ENCODE data around the gene SLC29A4. TPM values are rescaled to one million over a fixed set of nuclear protein-coding genes. Genes with fewer than 3 reads are reported as not detected.

The SLC29A4 gene
- 0.26 and 0.37 TPM in 2 replicates for total RNA-seq (2014; rRNA removed; shearing (Covaris generic))

DNA sequence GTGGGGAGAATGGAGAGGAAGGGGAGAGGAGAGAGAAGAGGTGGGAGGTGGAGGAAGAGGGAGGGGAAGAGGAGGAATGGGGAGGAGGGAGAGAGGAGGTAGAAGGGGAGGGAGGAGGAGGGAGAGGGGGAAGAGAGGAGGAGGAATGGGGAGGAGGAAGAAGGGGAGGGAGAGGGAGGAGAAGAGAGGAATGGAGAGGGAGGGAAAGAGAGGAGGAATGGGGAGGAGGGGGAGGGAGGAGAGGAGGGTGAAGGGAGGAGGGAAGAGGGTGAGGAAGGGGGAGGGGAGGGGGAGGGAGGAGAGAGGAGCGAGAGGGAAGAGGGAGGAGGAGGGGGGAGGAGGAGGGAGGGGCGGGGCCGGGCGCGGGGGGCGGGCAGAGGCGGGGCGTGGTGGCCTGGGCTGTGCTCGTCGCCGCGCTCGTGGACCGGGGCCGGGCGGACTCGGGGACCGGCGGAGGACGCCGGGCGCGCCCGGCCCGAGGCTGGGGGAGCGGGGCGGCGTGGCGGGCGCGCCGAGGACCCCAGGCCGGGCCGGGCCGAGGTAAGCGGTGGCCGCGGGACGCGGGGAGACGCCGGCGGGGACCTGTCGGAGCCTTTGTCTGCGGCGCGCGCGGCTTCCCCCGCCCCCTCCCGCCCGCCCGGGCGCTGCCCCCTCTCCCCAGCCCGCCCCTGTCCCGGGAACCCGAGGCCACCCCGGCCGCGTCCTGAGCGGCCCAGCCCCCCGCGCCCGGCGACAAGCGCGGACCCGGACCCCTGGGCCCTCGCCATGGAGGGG is at the start of gene SLC29A4:
Gene SLC29A4 (plus strand): TSS at position 401 of the 774 bp plus-strand sequence. CDS start 4,874 bp downstream, outside the sequence.

Other genes with a start within 250 kb of the SLC29A4 start
- gene RBAK, start 237.1 kb upstream of the SLC29A4 start, total RNA-seq (2014; rRNA removed; shearing (Covaris generic)): 9.8 and 10.2 TPM in 2 replicates
- gene WIPI2, start 92.7 kb upstream of the SLC29A4 start, total RNA-seq (2014; rRNA removed; shearing (Covaris generic)): 50.4 and 60.3 TPM in 2 replicates
- gene TNRC18, start 140.9 kb downstream of the SLC29A4 start, total RNA-seq (2014; rRNA removed; shearing (Covaris generic)): 80.8 and 86.9 TPM in 2 replicates
- 8.6 and 11.2 TPM in 2 replicates for gene FBXL18, start 230.9 kb downstream of the SLC29A4 start, total RNA-seq (2014; rRNA removed; shearing (Covaris generic))
- gene ACTB, start 247.7 kb downstream of the SLC29A4 start, total RNA-seq (2014; rRNA removed; shearing (Covaris generic)): 1,117 and 1,256 TPM in 2 replicates